PFSK-1 (cell line): ENCODE measurements around the gene OMA1.

Experiments used
- FOXP2 ChIP-seq: optimal IDR thresholded peaks from 2 replicates; pipeline ENCODE3; 2011; ENCODE audit warnings: borderline replicate concordance, control low read depth, inconsistent platforms; ENCODE audit not compliant: insufficient read depth; ENCODE audit errors: extremely low read length, extremely low read depth
- POLR2AphosphoS5 ChIP-seq: IDR thresholded peaks from 2 replicates; pipeline ENCODE4 v1.6.1; 2012; ENCODE audit warnings: low read depth, mild to moderate bottlenecking, control low read depth, low read length, moderate library complexity
- SIN3A ChIP-seq: IDR thresholded peaks from 2 replicates; pipeline ENCODE4 v1.6.1; 2012; ENCODE audit warnings: mild to moderate bottlenecking, low read length, moderate library complexity, borderline replicate concordance; ENCODE audit not compliant: insufficient read depth
- TAF1 ChIP-seq: IDR thresholded peaks from 2 replicates; pipeline ENCODE4 v1.6.1; 2012; ENCODE audit warnings: low read length, control low read depth, borderline replicate concordance; ENCODE audit not compliant: insufficient read depth
- TF ChIP-seq, protein P1 (sequence below), 2 experiments: IDR thresholded peaks; 2 replicates each; pipeline versions ENCODE4 v1.6.1 to v1.8.0; 2011 to 2012; ENCODE audit warnings: low read depth in 2 of 2, low read length in 2 of 2, control low read depth in 1 of 2, inconsistent platforms in 1 of 2, mild to moderate bottlenecking in 1 of 2, moderate library complexity in 1 of 2; ENCODE audit not compliant: insufficient read depth in 1 of 2

Gene OMA1

DNA sequence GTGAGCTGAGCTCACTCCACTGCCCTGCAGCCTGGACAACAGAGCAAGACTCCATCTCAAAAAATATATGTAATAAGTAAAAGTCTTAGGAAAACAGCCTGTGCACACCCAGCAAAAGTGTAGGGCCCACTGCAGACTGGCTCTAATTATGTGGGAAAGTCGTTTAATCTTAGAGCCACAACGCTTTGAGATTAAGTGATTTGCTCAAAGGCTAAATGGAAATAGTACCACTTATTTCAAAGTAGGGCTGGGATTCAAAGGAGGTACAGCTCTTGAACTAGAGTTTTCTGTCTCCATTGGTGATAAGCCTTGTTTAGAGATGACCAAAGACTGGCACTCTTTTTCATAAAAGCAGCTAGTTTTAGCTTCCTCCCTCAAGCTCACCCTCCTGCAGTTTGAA lies 28.3 kb upstream of the OMA1 start:
- TF ChIP-seq TAF1 (no peak), POLR2AphosphoS5 (no peak), SIN3A (no peak), FOXP2 (no peak)
- TF ChIP-seq, protein P1, sequence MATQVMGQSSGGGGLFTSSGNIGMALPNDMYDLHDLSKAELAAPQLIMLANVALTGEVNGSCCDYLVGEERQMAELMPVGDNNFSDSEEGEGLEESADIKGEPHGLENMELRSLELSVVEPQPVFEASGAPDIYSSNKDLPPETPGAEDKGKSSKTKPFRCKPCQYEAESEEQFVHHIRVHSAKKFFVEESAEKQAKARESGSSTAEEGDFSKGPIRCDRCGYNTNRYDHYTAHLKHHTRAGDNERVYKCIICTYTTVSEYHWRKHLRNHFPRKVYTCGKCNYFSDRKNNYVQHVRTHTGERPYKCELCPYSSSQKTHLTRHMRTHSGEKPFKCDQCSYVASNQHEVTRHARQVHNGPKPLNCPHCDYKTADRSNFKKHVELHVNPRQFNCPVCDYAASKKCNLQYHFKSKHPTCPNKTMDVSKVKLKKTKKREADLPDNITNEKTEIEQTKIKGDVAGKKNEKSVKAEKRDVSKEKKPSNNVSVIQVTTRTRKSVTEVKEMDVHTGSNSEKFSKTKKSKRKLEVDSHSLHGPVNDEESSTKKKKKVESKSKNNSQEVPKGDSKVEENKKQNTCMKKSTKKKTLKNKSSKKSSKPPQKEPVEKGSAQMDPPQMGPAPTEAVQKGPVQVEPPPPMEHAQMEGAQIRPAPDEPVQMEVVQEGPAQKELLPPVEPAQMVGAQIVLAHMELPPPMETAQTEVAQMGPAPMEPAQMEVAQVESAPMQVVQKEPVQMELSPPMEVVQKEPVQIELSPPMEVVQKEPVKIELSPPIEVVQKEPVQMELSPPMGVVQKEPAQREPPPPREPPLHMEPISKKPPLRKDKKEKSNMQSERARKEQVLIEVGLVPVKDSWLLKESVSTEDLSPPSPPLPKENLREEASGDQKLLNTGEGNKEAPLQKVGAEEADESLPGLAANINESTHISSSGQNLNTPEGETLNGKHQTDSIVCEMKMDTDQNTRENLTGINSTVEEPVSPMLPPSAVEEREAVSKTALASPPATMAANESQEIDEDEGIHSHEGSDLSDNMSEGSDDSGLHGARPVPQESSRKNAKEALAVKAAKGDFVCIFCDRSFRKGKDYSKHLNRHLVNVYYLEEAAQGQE (IDR thresholded peaks at IDR 0.05; ENCODE audit: insufficient read depth in 1 of 2, low read depth in 2 of 2, low read length in 2 of 2) = no peak

DNA sequence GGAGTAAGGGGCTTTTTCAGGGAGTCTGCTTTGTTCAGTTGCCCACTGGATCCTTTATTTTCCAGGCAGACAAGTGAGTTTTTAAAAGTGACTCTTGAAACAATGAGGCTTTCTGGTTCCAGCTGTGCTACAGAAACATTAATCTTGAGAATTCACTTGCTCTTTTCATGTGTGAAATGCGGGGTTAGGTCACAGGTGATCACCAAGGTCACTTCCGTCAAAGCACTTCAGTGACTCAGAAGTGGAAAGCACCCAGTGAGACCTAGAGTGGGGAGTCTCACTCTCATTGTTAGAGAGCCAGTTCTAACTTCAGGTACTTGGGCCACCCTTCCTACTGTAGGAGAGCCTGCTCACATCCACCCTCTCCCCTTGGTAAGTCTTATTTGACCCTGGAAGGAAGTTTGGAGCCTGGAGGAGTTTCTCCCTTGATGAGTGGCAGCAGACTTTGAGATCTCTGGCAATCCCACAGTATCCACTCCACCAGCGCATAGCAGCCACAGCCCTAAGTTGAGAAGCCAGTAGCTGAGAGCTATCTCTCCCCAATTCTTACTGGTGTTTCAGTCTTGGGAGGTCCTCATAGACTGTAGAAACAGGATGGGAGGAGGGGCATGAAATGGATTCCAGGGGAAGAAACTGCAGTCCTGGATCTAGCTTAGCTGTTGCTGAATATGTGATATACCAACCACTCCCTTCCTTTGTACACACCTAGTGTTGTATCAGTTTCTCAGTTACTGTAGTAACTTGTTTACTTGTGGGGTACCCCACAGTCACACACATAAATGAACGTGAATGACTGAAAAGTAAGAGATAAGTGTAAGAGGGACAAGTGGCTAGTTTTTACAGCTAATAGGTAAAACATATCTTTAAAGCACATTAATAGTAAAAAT lies 27.4 kb upstream of the OMA1 start:
- TF ChIP-seq, protein P1 (IDR thresholded peaks at IDR 0.05; ENCODE audit: insufficient read depth in 1 of 2, low read depth in 2 of 2, low read length in 2 of 2) = no peak
- TF ChIP-seq SIN3A = no peak
- TF ChIP-seq POLR2AphosphoS5 = no peak
- no peak for TF ChIP-seq TAF1
- TF ChIP-seq FOXP2 = no peak

DNA sequence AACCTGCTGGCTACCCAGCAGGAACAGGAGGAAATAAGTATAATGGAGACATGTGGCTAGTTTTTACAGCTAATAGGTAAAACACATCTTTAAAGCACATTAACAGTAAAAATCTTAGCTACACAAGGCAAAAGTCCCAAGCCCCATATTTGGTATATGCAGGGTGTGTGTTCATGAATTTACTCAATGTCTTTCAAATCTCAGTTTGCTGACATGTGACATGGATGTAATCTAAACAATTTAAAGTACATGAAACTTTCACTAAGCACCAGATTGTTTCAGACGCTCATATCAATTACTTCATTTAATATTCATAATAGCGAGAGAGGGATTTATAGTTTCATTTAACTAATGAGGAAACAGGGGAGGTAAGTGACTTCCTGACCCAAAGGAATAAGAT lies 26.6 kb upstream of the OMA1 start:
- TF ChIP-seq, protein P1 (IDR thresholded peaks at IDR 0.05; ENCODE audit: insufficient read depth in 1 of 2, low read depth in 2 of 2, low read length in 2 of 2) = no peak
- TF ChIP-seq TAF1 (no peak), SIN3A (no peak), POLR2AphosphoS5 (no peak), FOXP2 (no peak)

DNA sequence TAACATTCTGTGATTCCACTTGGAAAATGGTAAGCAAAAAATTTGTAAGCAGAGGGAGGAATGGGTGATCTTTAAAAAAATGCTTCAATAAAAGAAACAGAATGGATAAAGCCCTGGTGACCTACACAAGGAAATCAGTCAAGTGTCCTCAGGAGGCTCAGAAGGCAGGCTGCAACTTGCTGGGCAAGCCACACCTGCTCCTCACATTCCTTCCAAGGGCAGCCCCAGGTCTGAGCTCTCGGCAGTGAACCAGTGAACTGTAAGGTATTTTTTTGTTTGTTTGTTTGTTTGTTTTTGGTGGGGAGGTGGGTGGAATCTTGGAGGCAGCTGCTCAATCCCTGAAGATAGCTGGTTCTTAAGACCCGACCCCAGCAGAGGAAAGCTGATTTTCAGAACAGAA lies 26.2 kb upstream of the OMA1 start:
- TF ChIP-seq TAF1 (no peak), POLR2AphosphoS5 (no peak), FOXP2 (no peak), SIN3A (no peak)
- TF ChIP-seq, protein P1 (IDR thresholded peaks at IDR 0.05; ENCODE audit: insufficient read depth in 1 of 2, low read depth in 2 of 2, low read length in 2 of 2) = no peak
